Mucosa of descending colon (tissue), 3 donors: ENCODE data around the gene SHC1. TPM values are rescaled to one million over a fixed set of nuclear protein-coding genes. Genes with fewer than 3 reads are reported as not detected.

ENCODE experiments used
- ATAC-seq: fragments of 200-7000 bp; cut with Tn5 transposase; one replicate; pipeline ENCODE4 v1.9.1; 2020; ENCODE audit warnings: mild to moderate bottlenecking, moderate library complexity
- DNase-seq, 3 donors: peaks; one replicate each; pipeline ENCODE4 v3.0.0-alpha.2; 2020
- H3K36me3 ChIP-seq: fragments of 200-600 bp; one replicate; pipeline ENCODE4 v1.8.0; 2021; ENCODE audit warnings: low read depth, mild to moderate bottlenecking
- H3K4me1 ChIP-seq: fragments of 200-600 bp; one replicate; pipeline ENCODE4 v1.8.0; 2021; ENCODE audit warnings: low read depth, mild to moderate bottlenecking
- H3K4me3 ChIP-seq: fragments of 200-600 bp; one replicate; pipeline ENCODE4 v1.8.0; 2021; ENCODE audit warnings: mild to moderate bottlenecking
- H3K9me3 ChIP-seq: fragments of 200-600 bp; one replicate; pipeline ENCODE4 v1.8.0; 2021; ENCODE audit warnings: mild to moderate bottlenecking
- CTCF ChIP-seq: fragments of 200-600 bp; IDR thresholded peaks from one replicate; pipeline ENCODE4 v1.8.0; 2022; ENCODE audit warnings: antibody characterized with exemption, mild to moderate bottlenecking
- intact Hi-C, 2 donors: fragments of 100-400 bp; cut with DNase I in 1 of 2; cut with micrococcal nuclease in 1 of 2; formaldehyde crosslinking; loops; one replicate each; pipeline versions ENCODE4 v1.11.0 to v1.11.1; 2022; cut with DNase I, micrococcal nuclease
- total RNA-seq, 3 donors: library from RNA; stranded (reverse); fragmentation: NEBNext Ultra II Directional in 2 of 3; extraction: Animal tissue kit (Norgen Biotek cat#: 25700) in 2 of 3; gene quantifications; one replicate each; pipeline versions ENCODE4 v1.2.1 to v1.2.4, GENCODE V29; 2021 to 2023
- donor health status: DM: no; HTN: no; CAD: no; lungs with moderate emphysema.
- donor health status: DM: no; HTN: no; CAD: no.
- donor health status: DM: no; HTN: yes; CAD: no.

SHC1 gene
- total RNA-seq, 3 donors from 2014 or later = 92.7 to 130 (median 122) TPM

DNA sequence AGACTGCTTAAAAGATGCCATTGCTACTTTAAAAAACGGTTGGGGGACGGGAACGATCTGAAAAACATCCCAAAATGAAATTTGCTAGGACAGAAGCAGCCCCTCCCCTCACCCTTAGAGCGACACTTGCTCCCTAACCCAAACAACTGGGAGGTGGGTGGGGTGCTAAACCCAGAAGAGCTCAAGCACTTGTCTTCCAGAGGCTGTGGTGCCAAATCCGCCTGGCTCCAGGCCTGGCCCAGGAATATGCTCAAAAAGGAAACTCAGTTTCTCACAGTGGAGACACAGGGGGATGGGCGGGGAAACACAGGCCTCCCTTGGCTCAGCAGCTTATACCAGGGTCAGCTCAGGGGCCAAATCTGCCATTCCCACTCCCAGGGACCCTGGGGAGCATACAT is 14.0 kb downstream of the SHC1 start:
- no peak for TF ChIP-seq CTCF
- H3K9me3 ChIP-seq = no peaks in the 10 kb centered on the region
- intact Hi-C loops = no loop called here
- H3K4me3 ChIP-seq = peak overlapping the region; percentile 22
- no peaks in the 10 kb centered on the region for H3K36me3 ChIP-seq
- ATAC-seq = no peak
- peaks cover 42% of the 10 kb centered on the region for H3K4me1 ChIP-seq
- DNase-seq = peak in 2 of 3 donors; percentile 47 to 48

DNA sequence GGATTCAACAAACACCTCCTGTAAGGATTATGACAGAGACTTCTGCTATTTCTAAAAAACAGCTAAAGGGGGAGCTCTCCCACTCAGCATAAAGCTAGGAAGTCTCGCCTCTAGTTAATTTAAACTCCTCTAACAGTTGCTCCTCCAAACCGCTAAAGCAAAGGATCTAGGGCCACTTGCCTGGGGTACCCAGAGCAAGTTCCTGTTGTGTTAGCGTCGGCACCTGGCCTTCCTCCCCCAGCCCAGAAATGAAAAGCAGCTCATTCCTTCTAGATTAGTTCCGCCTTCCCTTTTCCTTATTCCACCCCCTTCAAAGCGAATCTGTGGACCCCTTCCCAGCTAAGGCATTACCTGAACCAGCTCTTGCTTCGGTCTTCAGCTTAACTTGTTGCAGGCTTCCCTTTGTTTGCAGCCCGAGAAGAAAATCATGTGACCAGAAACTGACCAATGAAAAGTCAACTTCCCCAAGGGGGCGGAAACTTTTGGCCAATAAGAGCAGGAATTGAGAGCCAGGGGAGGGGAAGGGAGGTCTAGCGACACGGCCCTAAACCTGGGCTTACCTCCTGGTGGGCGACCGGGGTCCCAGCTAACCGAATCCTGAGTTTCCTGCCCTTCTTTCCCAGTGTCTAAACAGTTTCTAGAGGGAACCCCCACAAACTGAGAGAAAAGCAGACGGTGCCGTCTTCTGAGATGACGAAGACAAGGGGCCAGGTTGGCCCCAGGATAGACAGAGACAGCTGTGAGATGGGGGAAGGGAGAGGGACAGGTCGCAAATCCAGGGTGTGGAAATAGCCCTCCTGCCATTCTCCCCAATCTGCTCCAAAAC is 14.6 kb downstream of the SHC1 start, which contains the start of gene PBXIP1:
TSS of gene PBXIP1 (minus strand) at position 382 of the 826 bp plus-strand sequence. CDS start 2,378 bp downstream, outside the sequence.
- intact Hi-C loops = no loop called here
- Histone ChIP-seq H3K36me3 (no peaks in the 10 kb centered on the region), H3K4me3 (peak within 1 kb of the TSS; percentile 22), H3K9me3 (no peaks in the 10 kb centered on the region), H3K4me1 (peaks cover 46% of the 10 kb centered on the region)
- DNase-seq (peak; percentile 62 to 92 (median 64)), ATAC-seq (peak; percentile 87)
- no peak for TF ChIP-seq CTCF

DNA sequence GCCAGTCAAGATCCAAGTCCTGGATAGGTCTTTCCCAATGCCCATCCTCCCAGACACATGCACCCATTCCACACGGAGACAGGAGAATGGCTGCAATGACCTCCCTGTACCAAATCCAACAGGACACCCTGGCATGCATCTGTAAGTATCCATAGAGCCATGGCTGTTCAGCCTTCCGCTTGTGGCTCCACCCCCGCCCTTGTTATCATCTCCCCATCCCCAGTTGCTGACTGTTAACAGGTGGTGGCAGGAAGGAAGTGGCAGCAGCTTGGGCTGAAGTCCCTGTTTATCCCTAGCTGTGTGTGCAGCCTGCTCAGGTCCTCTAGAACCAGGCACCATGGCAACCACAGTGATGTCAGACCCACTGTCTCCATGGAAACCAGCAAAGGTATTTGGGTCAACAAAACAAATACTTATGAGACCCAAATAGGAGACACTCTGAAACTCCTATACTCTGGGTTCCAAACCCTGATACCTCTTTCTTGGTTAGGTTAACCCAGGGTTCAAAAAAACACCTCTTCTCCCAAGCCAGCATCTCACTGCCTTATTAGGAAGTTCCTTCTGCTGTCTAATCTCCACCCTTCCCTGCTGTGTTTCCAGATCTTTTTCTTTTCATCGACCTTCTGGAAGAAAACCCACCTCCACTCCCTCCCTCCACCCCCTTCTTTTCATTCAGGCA is 15.4 kb downstream of the SHC1 start:
- DNase-seq (peak; percentile 59 to 85 (median 71)), ATAC-seq (peak; percentile 80)
- Histone ChIP-seq H3K36me3 (no peaks in the 10 kb centered on the region), H3K4me1 (peaks cover 39% of the 10 kb centered on the region), H3K4me3 (peak overlapping the region; percentile 22), H3K9me3 (no peaks in the 10 kb centered on the region)
- TF ChIP-seq CTCF = no peak
- intact Hi-C loops = no loop called here

- no peak for ATAC-seq
- H3K4me1 ChIP-seq = peaks cover 39% of the 10 kb centered on the region
Measured at GRCh38 chr1:154954541-154954940, 16.0 kb downstream of the SHC1 start.

GRCh38 chr1:154953611-154954038 is 16.9 kb downstream of the SHC1 start:
- Histone ChIP-seq H3K4me3 (no peak overlapping the region), H3K36me3 (no peaks in the 10 kb centered on the region), H3K4me1 (peaks cover 39% of the 10 kb centered on the region), H3K9me3 (no peaks in the 10 kb centered on the region)
- ATAC-seq (no peak), DNase-seq (no peak)
- no peak for TF ChIP-seq CTCF
- intact Hi-C loops = no loop called here

More at GRCh38 chr1:154954541-154954940, 16.0 kb downstream of the SHC1 start:
- TF ChIP-seq CTCF = no peak
- no peak for DNase-seq
- intact Hi-C loops = no loop called here
- Histone ChIP-seq H3K9me3 (no peaks in the 10 kb centered on the region), H3K36me3 (no peaks in the 10 kb centered on the region), H3K4me3 (no peak overlapping the region)
